SJCRH30 (cell line): ENCODE results near the gene ACVRL1. TPM values are rescaled to one million over a fixed set of nuclear protein-coding genes. Genes with fewer than 3 reads are reported as not detected.

ENCODE experiments used
- DNase-seq, 2 experiments: peaks; one replicate each; pipeline ENCODE4 v3.0.0-alpha.2; 2015 to 2020
- H3K27ac ChIP-seq: fragments of 250-450 bp; sonication (Bioruptor Pico); 2 replicates; pipeline ENCODE4 v1.5.1; 2020; ENCODE audit warnings: mild to moderate bottlenecking, moderate library complexity
- H3K27me3 ChIP-seq: fragments of 250-450 bp; sonication (Bioruptor Pico); 2 replicates; pipeline ENCODE4 v1.5.1; 2020; ENCODE audit warnings: mild to moderate bottlenecking, moderate library complexity
- H3K36me3 ChIP-seq: fragments of 250-450 bp; sonication (Bioruptor Pico); 2 replicates; pipeline ENCODE4 v1.5.1; 2020; ENCODE audit warnings: mild to moderate bottlenecking, moderate library complexity
- H3K4me1 ChIP-seq: fragments of 250-450 bp; sonication (Bioruptor Pico); 2 replicates; pipeline ENCODE4 v1.5.1; 2020; ENCODE audit warnings: mild to moderate bottlenecking, moderate library complexity
- H3K4me3 ChIP-seq: fragments of 250-450 bp; sonication (Bioruptor Pico); 2 replicates; pipeline ENCODE4 v1.5.1; 2020; ENCODE audit warnings: mild to moderate bottlenecking, moderate library complexity
- H3K9me3 ChIP-seq: fragments of 250-450 bp; sonication (Bioruptor Pico); replicated peaks from 2 replicates; pipeline ENCODE4 v1.5.1; 2020; ENCODE audit warnings: mild to moderate bottlenecking, moderate library complexity
- total RNA-seq: library from RNA; depleted of rRNA; stranded (reverse); fragments of >200 nt; shearing (Covaris generic); gene quantifications from 2 replicates; pipeline ENCODE4 v1.2.3, GENCODE V29; 2014

ACVRL1 gene
- total RNA-seq, 1 experiment from 2014 or later, result 0.36 TPM

GRCh38 chr12:51949342-51950030 lies 42.2 kb downstream of the ACVRL1 start:
- H3K4me3 ChIP-seq, result no peak overlapping the region
- 0 out of 2 replicates have a peak, but pooled peaks cover 5% of the 10 kb centered on the region for H3K4me1 ChIP-seq
- no peak overlapping the region for H3K27ac ChIP-seq
- no peaks in the 10 kb centered on the region for H3K27me3 ChIP-seq
- H3K36me3 ChIP-seq, result no peaks in the 10 kb centered on the region
- H3K9me3 ChIP-seq, result peaks cover 10% of the 10 kb centered on the region; the same call in 1 of the 2 replicates
- peak in 1 of 2 experiments; percentile 17 for DNase-seq

- no peak overlapping the region for H3K27ac ChIP-seq
Measured at GRCh38 chr12:51950682-51951198, 43.4 kb downstream of the ACVRL1 start.

GRCh38 chr12:51951199-51951842 lies 44.0 kb downstream of the ACVRL1 start, which contains the start of gene ACVR1B:
Gene ACVR1B, plus strand, starts transcription at chr12:51951699. Its CDS starts 45 bp downstream, at chr12:51951744.
- no peaks in the 10 kb centered on the region for H3K36me3 ChIP-seq
- no peaks in the 10 kb centered on the region for H3K27me3 ChIP-seq
- H3K4me1 ChIP-seq, result 0 out of 2 replicates have a peak, but pooled peaks cover 5% of the 10 kb centered on the region
- peak within 1 kb of the TSS; percentile 78 for H3K27ac ChIP-seq
- no peaks in the 10 kb centered on the region for H3K9me3 ChIP-seq
- peak within 1 kb of the TSS; percentile 99 for H3K4me3 ChIP-seq
- peak; percentile 94 for DNase-seq

More at GRCh38 chr12:51950682-51951198, 43.4 kb downstream of the ACVRL1 start:
- H3K4me3 ChIP-seq, result peak overlapping the region; percentile 99
- no peaks in the 10 kb centered on the region for H3K9me3 ChIP-seq
- H3K27me3 ChIP-seq, result no peaks in the 10 kb centered on the region
- 0 out of 2 replicates have a peak, but pooled peaks cover 5% of the 10 kb centered on the region for H3K4me1 ChIP-seq
- no peak for DNase-seq
- no peaks in the 10 kb centered on the region for H3K36me3 ChIP-seq

GRCh38 chr12:51951843-51952722 lies 44.8 kb downstream of the ACVRL1 start:
- DNase-seq, result peak; percentile 39 to 60
- Histone ChIP-seq H3K27ac (peak overlapping the region; percentile 78), H3K27me3 (no peaks in the 10 kb centered on the region), H3K4me1 (0 out of 2 replicates have a peak, but pooled peaks cover 5% of the 10 kb centered on the region), H3K9me3 (no peaks in the 10 kb centered on the region), H3K4me3 (peak overlapping the region; percentile 99), H3K36me3 (0 out of 2 replicates have a peak, but pooled peaks cover 3% of the 10 kb centered on the region)

GRCh38 chr12:51953089-51953488 lies 45.8 kb downstream of the ACVRL1 start:
- no peaks in the 10 kb centered on the region for H3K9me3 ChIP-seq
- no peak overlapping the region for H3K27ac ChIP-seq
- peak overlapping the region; percentile 99 for H3K4me3 ChIP-seq
- H3K36me3 ChIP-seq, result 0 out of 2 replicates have a peak, but pooled peaks cover 4% of the 10 kb centered on the region
- 0 out of 2 replicates have a peak, but pooled peaks cover 5% of the 10 kb centered on the region for H3K4me1 ChIP-seq
- DNase-seq, result no peak
- H3K27me3 ChIP-seq, result no peaks in the 10 kb centered on the region

GRCh38 chr12:51953864-51954263 lies 46.6 kb downstream of the ACVRL1 start:
- no peak for DNase-seq
- Histone ChIP-seq H3K4me1 (0 out of 2 replicates have a peak, but pooled peaks cover 5% of the 10 kb centered on the region), H3K27ac (no peak overlapping the region), H3K4me3 (no peak overlapping the region), H3K27me3 (no peaks in the 10 kb centered on the region), H3K36me3 (0 out of 2 replicates have a peak, but pooled peaks cover 4% of the 10 kb centered on the region), H3K9me3 (no peaks in the 10 kb centered on the region)

GRCh38 chr12:51954561-51955361 lies 47.5 kb downstream of the ACVRL1 start:
- Histone ChIP-seq H3K27me3 (no peaks in the 10 kb centered on the region), H3K9me3 (no peaks in the 10 kb centered on the region), H3K4me3 (no peak overlapping the region), H3K4me1 (0 out of 2 replicates have a peak, but pooled peaks cover 5% of the 10 kb centered on the region), H3K36me3 (0 out of 2 replicates have a peak, but pooled peaks cover 4% of the 10 kb centered on the region), H3K27ac (no peak overlapping the region)
- no peak for DNase-seq

GRCh38 chr12:51955702-51956101 lies 48.4 kb downstream of the ACVRL1 start:
- Histone ChIP-seq H3K27ac (no peak overlapping the region), H3K4me3 (no peak overlapping the region), H3K4me1 (0 out of 2 replicates have a peak, but pooled peaks cover 5% of the 10 kb centered on the region), H3K27me3 (no peaks in the 10 kb centered on the region), H3K36me3 (peaks cover 4% of the 10 kb centered on the region; the same call in 1 of the 2 replicates), H3K9me3 (no peaks in the 10 kb centered on the region)
- no peak for DNase-seq

GRCh38 chr12:51958542-51958941 lies 51.2 kb downstream of the ACVRL1 start:
- H3K9me3 ChIP-seq, result no peaks in the 10 kb centered on the region
- H3K4me1 ChIP-seq, result no peaks in the 10 kb centered on the region
- DNase-seq, result no peak
- no peak overlapping the region for H3K27ac ChIP-seq
- peaks cover 4% of the 10 kb centered on the region; the same call in 1 of the 2 replicates for H3K36me3 ChIP-seq
- H3K4me3 ChIP-seq, result no peak overlapping the region
- no peaks in the 10 kb centered on the region for H3K27me3 ChIP-seq

GRCh38 chr12:51959211-51959610 lies 51.9 kb downstream of the ACVRL1 start:
- Histone ChIP-seq H3K27me3 (no peaks in the 10 kb centered on the region), H3K9me3 (no peaks in the 10 kb centered on the region), H3K4me3 (no peak overlapping the region), H3K36me3 (peaks cover 4% of the 10 kb centered on the region; the same call in 1 of the 2 replicates), H3K4me1 (no peaks in the 10 kb centered on the region), H3K27ac (no peak overlapping the region)
- no peak for DNase-seq

GRCh38 chr12:51959921-51960320 lies 52.6 kb downstream of the ACVRL1 start:
- Histone ChIP-seq H3K4me3 (no peak overlapping the region), H3K9me3 (no peaks in the 10 kb centered on the region; the same call in 1 of the 2 replicates), H3K36me3 (peaks cover 6% of the 10 kb centered on the region; the same call in 1 of the 2 replicates), H3K27ac (no peak overlapping the region), H3K27me3 (no peaks in the 10 kb centered on the region), H3K4me1 (no peaks in the 10 kb centered on the region)
- DNase-seq, result no peak

- Histone ChIP-seq H3K4me1 (no peaks in the 10 kb centered on the region), H3K27ac (no peak overlapping the region), H3K27me3 (no peaks in the 10 kb centered on the region), H3K36me3 (peaks cover 6% of the 10 kb centered on the region; the same call in 1 of the 2 replicates), H3K9me3 (no peaks in the 10 kb centered on the region; the same call in none of the 2 replicates), H3K4me3 (no peak overlapping the region)
- no peak for DNase-seq
Measured at GRCh38 chr12:51960488-51960887, 53.2 kb downstream of the ACVRL1 start.

- Histone ChIP-seq H3K27ac (no peak overlapping the region), H3K4me1 (no peaks in the 10 kb centered on the region), H3K27me3 (no peaks in the 10 kb centered on the region), H3K36me3 (peaks cover 6% of the 10 kb centered on the region; the same call in 1 of the 2 replicates), H3K9me3 (no peaks in the 10 kb centered on the region; the same call in none of the 2 replicates), H3K4me3 (no peak overlapping the region)
- no peak for DNase-seq
Measured at GRCh38 chr12:51960890-51961289, 53.6 kb downstream of the ACVRL1 start.
